Osteoblast (primary cell): Measurements from ENCODE around the gene TMPRSS7. TPM values are rescaled to one million over a fixed set of nuclear protein-coding genes. Genes with fewer than 3 reads are reported as not detected.

ENCODE experiments used
- DNase-seq: peaks from one replicate; pipeline ENCODE4 v3.0.0; 2011; ENCODE audit warnings: low spot score, mixed read lengths; ENCODE audit not compliant: insufficient read length; ENCODE audit errors: missing footprints
- H2AFZ ChIP-seq: 2 replicates; pipeline ENCODE4 v1.6.0; 2011; ENCODE audit warnings: mild to moderate bottlenecking, low read length
- H3K27ac ChIP-seq: 2 replicates; pipeline ENCODE4 v1.5.1; 2011; ENCODE audit warnings: mild to moderate bottlenecking, low read depth, low read length, moderate library complexity
- H3K27me3 ChIP-seq: 2 replicates; pipeline ENCODE4 v1.6.0; 2012; ENCODE audit warnings: mild to moderate bottlenecking, control low read depth, inconsistent platforms, low read length, moderate library complexity; ENCODE audit not compliant: insufficient read depth
- H3K36me3 ChIP-seq: 2 replicates; pipeline ENCODE4 v1.5.1; 2011; ENCODE audit warnings: mild to moderate bottlenecking, low read length, control low read depth, moderate library complexity; ENCODE audit not compliant: insufficient read depth
- H3K4me1 ChIP-seq: 2 replicates; pipeline ENCODE4 v1.5.1; 2011; ENCODE audit warnings: mild to moderate bottlenecking, low read length, control low read depth, moderate library complexity; ENCODE audit not compliant: insufficient read depth
- H3K4me2 ChIP-seq: 2 replicates; pipeline ENCODE4 v1.6.0; 2011; ENCODE audit warnings: mild to moderate bottlenecking, low read length; ENCODE audit not compliant: insufficient read depth
- H3K4me3 ChIP-seq: fragments of 200-600 bp; sonication (generic); 3 replicates; pipeline ENCODE4 v1.5.1; 2012; ENCODE audit warnings: mild to moderate bottlenecking, low read length, inconsistent platforms; ENCODE audit not compliant: insufficient read depth
- H3K79me2 ChIP-seq: 2 replicates; pipeline ENCODE4 v1.6.0; 2012; ENCODE audit warnings: mild to moderate bottlenecking, low read length, control low read depth, inconsistent platforms; ENCODE audit not compliant: insufficient read depth
- H3K9me3 ChIP-seq: 2 replicates; pipeline ENCODE4 v1.5.1; 2011; ENCODE audit warnings: low read depth, low read length, control low read depth
- H4K20me1 ChIP-seq: 2 replicates; pipeline ENCODE4 v1.6.0; 2012; ENCODE audit warnings: mild to moderate bottlenecking, low read length, control low read depth; ENCODE audit not compliant: insufficient read depth
- total RNA-seq: library from RNA; depleted of rRNA; stranded (reverse); fragments of >200 nt; gene quantifications from 2 replicates; pipeline ENCODE4 v1.2.3, GENCODE V29; 2012
- TF ChIP-seq, protein P1 (sequence below): IDR thresholded peaks from 2 replicates; pipeline ENCODE4 v1.5.1; 2011; ENCODE audit warnings: mild to moderate bottlenecking, low read depth, low read length, moderate library complexity; ENCODE audit errors: extremely low read depth

Gene TMPRSS7
- total RNA-seq, 1 donor = not detected

GRCh38 chr3:112046599-112046998, 12.1 kb downstream of the TMPRSS7 start:
- H3K79me2 ChIP-seq = no peaks in the 10 kb centered on the region
- no peak overlapping the region for H2AFZ ChIP-seq
- peaks cover 3% of the 10 kb centered on the region for H3K4me1 ChIP-seq
- no peaks in the 10 kb centered on the region for H4K20me1 ChIP-seq
- H3K36me3 ChIP-seq = no peaks in the 10 kb centered on the region
- H3K4me3 ChIP-seq = no peak overlapping the region
- H3K27me3 ChIP-seq = no peaks in the 10 kb centered on the region
- H3K27ac ChIP-seq = no peak overlapping the region
- no peak overlapping the region for H3K4me2 ChIP-seq
- TF ChIP-seq, protein P1, sequence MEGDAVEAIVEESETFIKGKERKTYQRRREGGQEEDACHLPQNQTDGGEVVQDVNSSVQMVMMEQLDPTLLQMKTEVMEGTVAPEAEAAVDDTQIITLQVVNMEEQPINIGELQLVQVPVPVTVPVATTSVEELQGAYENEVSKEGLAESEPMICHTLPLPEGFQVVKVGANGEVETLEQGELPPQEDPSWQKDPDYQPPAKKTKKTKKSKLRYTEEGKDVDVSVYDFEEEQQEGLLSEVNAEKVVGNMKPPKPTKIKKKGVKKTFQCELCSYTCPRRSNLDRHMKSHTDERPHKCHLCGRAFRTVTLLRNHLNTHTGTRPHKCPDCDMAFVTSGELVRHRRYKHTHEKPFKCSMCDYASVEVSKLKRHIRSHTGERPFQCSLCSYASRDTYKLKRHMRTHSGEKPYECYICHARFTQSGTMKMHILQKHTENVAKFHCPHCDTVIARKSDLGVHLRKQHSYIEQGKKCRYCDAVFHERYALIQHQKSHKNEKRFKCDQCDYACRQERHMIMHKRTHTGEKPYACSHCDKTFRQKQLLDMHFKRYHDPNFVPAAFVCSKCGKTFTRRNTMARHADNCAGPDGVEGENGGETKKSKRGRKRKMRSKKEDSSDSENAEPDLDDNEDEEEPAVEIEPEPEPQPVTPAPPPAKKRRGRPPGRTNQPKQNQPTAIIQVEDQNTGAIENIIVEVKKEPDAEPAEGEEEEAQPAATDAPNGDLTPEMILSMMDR = no peak
- no peaks in the 10 kb centered on the region for H3K9me3 ChIP-seq
- peak; percentile 42 for DNase-seq

GRCh38 chr3:112047264-112047663, 12.7 kb downstream of the TMPRSS7 start:
- TF ChIP-seq, protein P1 = no peak
- Histone ChIP-seq H3K36me3 (no peaks in the 10 kb centered on the region), H3K4me1 (peaks cover 3% of the 10 kb centered on the region), H4K20me1 (no peaks in the 10 kb centered on the region), H3K79me2 (no peaks in the 10 kb centered on the region), H3K9me3 (no peaks in the 10 kb centered on the region), H3K4me2 (no peak overlapping the region), H3K27me3 (no peaks in the 10 kb centered on the region), H2AFZ (no peak overlapping the region), H3K4me3 (no peak overlapping the region), H3K27ac (no peak overlapping the region)
- no peak for DNase-seq

GRCh38 chr3:112048911-112049310, 14.4 kb downstream of the TMPRSS7 start:
- Histone ChIP-seq H2AFZ (no peak overlapping the region), H3K79me2 (no peaks in the 10 kb centered on the region), H3K36me3 (no peaks in the 10 kb centered on the region), H3K27ac (no peak overlapping the region), H4K20me1 (no peaks in the 10 kb centered on the region), H3K4me2 (no peak overlapping the region), H3K4me3 (no peak overlapping the region), H3K9me3 (no peaks in the 10 kb centered on the region), H3K27me3 (peaks cover 2% of the 10 kb centered on the region), H3K4me1 (peaks cover 2% of the 10 kb centered on the region)
- TF ChIP-seq, protein P1 = no peak
- no peak for DNase-seq

DNA sequence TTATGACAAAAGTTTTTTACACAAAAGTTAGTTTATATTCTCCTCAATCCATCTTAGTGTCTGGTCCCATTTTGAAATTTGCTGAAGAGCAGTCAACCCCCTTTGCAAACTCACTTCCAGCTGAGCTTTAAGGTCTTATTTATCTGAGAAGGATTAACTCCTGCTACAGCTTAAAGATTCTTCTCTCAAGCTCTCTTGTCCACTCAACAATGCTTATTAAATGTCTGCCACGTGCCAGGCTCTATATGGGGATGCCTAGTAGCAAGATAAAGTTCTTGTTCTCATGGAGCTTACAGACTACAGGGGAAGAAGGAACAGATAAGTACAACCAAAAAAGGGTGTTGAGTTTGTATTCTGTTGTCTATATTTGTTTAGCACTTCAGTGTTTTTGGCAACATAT, 18.7 kb downstream of the TMPRSS7 start:
- Histone ChIP-seq H3K4me1 (peaks cover 8% of the 10 kb centered on the region), H3K27ac (no peak overlapping the region), H3K27me3 (peaks cover 2% of the 10 kb centered on the region), H4K20me1 (no peaks in the 10 kb centered on the region), H2AFZ (no peak overlapping the region), H3K79me2 (no peaks in the 10 kb centered on the region), H3K4me3 (no peak overlapping the region), H3K36me3 (no peaks in the 10 kb centered on the region), H3K4me2 (no peak overlapping the region), H3K9me3 (no peaks in the 10 kb centered on the region)
- TF ChIP-seq, protein P1 = no peak
- DNase-seq = no peak
